K562 (cell line): ENCODE results near the gene SYT3. TPM values are rescaled to one million over a fixed set of nuclear protein-coding genes. Genes with fewer than 3 reads are reported as not detected.

Experiments
- ATAC-seq: fragments of 200-7000 bp; cut with Tn5 transposase; 3 replicates; pipeline ENCODE4 v1.9.1; 2020; ENCODE audit warnings: moderate library complexity
- BruUV-seq: library from RNA; stranded (reverse); fragments of 400-500 nt; replicated peaks from 2 replicates; lab custom pipeline; 2021; lab: Mats Ljungman, UMichigan
- CTCF ChIA-PET: fragments of 300-600 bp; formaldehyde crosslinking; extraction: SDS; loops from one replicate; lab custom pipeline; 2021; ENCODE audit warnings: low intra/inter-chr PET ratio; lab: Yijun Ruan, JAX
- POLR2A ChIA-PET: fragments of 300-600, 350-650 bp; sonication (Branson Sonifier 250); formaldehyde crosslinking; extraction: SDS; loops from one replicate; lab custom pipeline; 2021; ENCODE audit warnings: antibody characterized with exemption, inconsistent platforms; lab: Yijun Ruan, JAX
- DNase-seq, 4 experiments: peaks; one replicate each; pipeline versions ENCODE4 v3.0.0 to v3.0.0-alpha.2; 2011 to 2018; ENCODE audit warnings: low spot score in 3 of 4, mixed read lengths in 3 of 4; ENCODE audit errors: extremely low read depth in 1 of 4
- FAIRE-seq: peaks from 2 replicates; lab custom pipeline; 2011; peaks lifted over from hg19 to GRCh38; lab: Jason Lieb, UNC
- H2AFZ ChIP-seq: 2 replicates; pipeline ENCODE4 v1.6.0; 2011; ENCODE audit warnings: low read depth, low read length, control low read depth, inconsistent platforms
- H3K27ac ChIP-seq: fragments of 200-600 bp; 3 replicates; pipeline ENCODE4 v1.8.0; 2011; ENCODE audit warnings: low read depth, mild to moderate bottlenecking, control low read depth, inconsistent platforms, low read length, moderate library complexity, mixed read lengths; ENCODE audit errors: extremely low read depth
- H3K27me3 ChIP-seq, 2 experiments: fragments of 300-600 bp in 1 of 2; 2 replicates in 1 of 2; 3 replicates in 1 of 2; pipeline versions ENCODE4 v1.6.0 to v1.8.0; 2011; ENCODE audit warnings: inconsistent platforms in 2 of 2, low read length in 2 of 2, mild to moderate bottlenecking in 1 of 2, mixed read lengths in 1 of 2, moderate library complexity in 1 of 2; ENCODE audit not compliant: control insufficient read depth in 2 of 2, insufficient read depth in 2 of 2
- H3K36me3 ChIP-seq: fragments of 300-600 bp; 3 replicates; pipeline ENCODE4 v1.8.0; 2011; ENCODE audit warnings: mild to moderate bottlenecking, low read length, inconsistent platforms; ENCODE audit not compliant: control insufficient read depth, insufficient read depth
- H3K4me1 ChIP-seq, 2 experiments: fragments of 200-600 bp in 1 of 2; replicated peaks in 1 of 2; 2 replicates in 1 of 2; 3 replicates in 1 of 2; pipeline versions ENCODE4 v1.5.1 to v1.8.0; 2011; ENCODE audit warnings: inconsistent platforms in 2 of 2, low read length in 2 of 2, mild to moderate bottlenecking in 1 of 2, mixed read lengths in 1 of 2, moderate library complexity in 1 of 2; ENCODE audit not compliant: control insufficient read depth in 2 of 2, insufficient read depth in 2 of 2
- H3K4me2 ChIP-seq: 2 replicates; pipeline ENCODE4 v1.6.1; 2011; ENCODE audit warnings: low read length, control low read depth, inconsistent platforms, mixed read lengths; ENCODE audit not compliant: insufficient read depth
- H3K4me3 ChIP-seq: fragments of 200-600 bp; sonication (generic), shearing (Covaris generic); 2 replicates; pipeline ENCODE4 v1.5.1; 2016; ENCODE audit warnings: control low read depth, inconsistent platforms
- H3K79me2 ChIP-seq: fragments of 200-600 bp; 3 replicates; pipeline ENCODE4 v1.8.0; 2011; ENCODE audit warnings: low read length, inconsistent platforms; ENCODE audit not compliant: control insufficient read depth, insufficient read depth
- H3K9ac ChIP-seq, 2 experiments: 2 replicates each; pipeline versions ENCODE4 v1.6.0 to v1.6.1; 2011; ENCODE audit warnings: low read depth in 2 of 2, low read length in 2 of 2, control low read depth in 1 of 2, inconsistent platforms in 1 of 2, mild to moderate bottlenecking in 1 of 2, mixed read lengths in 1 of 2; ENCODE audit not compliant: insufficient read depth in 1 of 2
- H3K9me1 ChIP-seq: one replicate; pipeline ENCODE4 v1.6.0; 2011; ENCODE audit warnings: inconsistent platforms, mild to moderate bottlenecking, low read length, moderate library complexity; ENCODE audit not compliant: control insufficient read depth, insufficient read depth
- H3K9me3 ChIP-seq: replicated peaks from 2 replicates; pipeline ENCODE4 v1.5.1; 2011; ENCODE audit warnings: low read depth, low read length, inconsistent platforms; ENCODE audit not compliant: control insufficient read depth, insufficient read depth
- H4K20me1 ChIP-seq: replicated peaks from 2 replicates; pipeline ENCODE4 v1.6.1; 2011; ENCODE audit warnings: low read length, inconsistent platforms, mixed read lengths; ENCODE audit not compliant: control insufficient read depth, insufficient read depth
- ARID2 ChIP-seq: fragments of 450-650 bp; IDR thresholded peaks from 2 replicates; pipeline ENCODE4 v1.6.1; 2017; ENCODE audit warnings: antibody characterized with exemption, mild to moderate bottlenecking
- BCLAF1 ChIP-seq, 2 experiments: fragments of 450-650 bp in 1 of 2; IDR thresholded peaks; 2 replicates each; pipeline ENCODE4 v1.6.1; 2011 to 2017; ENCODE audit warnings: low read depth in 2 of 2, antibody characterized with exemption in 1 of 2, borderline replicate concordance in 1 of 2, low read length in 1 of 2, mild to moderate bottlenecking in 1 of 2, mixed read lengths in 1 of 2; ENCODE audit not compliant: control insufficient read depth in 1 of 2
- E2F8 ChIP-seq: fragments of 450-650 bp; IDR thresholded peaks from 2 replicates; pipeline ENCODE4 v1.7.1; 2018; ENCODE audit warnings: mild to moderate bottlenecking, low read depth; ENCODE audit not compliant: partially characterized antibody
- LCOR ChIP-seq: sonication (generic); formaldehyde crosslinking; IDR thresholded peaks from 2 replicates; pipeline ENCODE4 v1.8.0; 2022; ENCODE audit warnings: mild to moderate bottlenecking, missing genetic modification reagents
- PHB2 ChIP-seq: fragments of 450-650 bp; IDR thresholded peaks from 2 replicates; pipeline ENCODE4 v1.6.1; 2017; ENCODE audit warnings: low read depth
- PHTF2 ChIP-seq: fragments of 250-450 bp; sonication (Bioruptor Pico); IDR thresholded peaks from 2 replicates; pipeline ENCODE4 v1.5.0; 2021; ENCODE audit warnings: mild to moderate bottlenecking
- RAD51 ChIP-seq: fragments of 450-650 bp; IDR thresholded peaks from 2 replicates; pipeline ENCODE4 v1.7.1; 2016; ENCODE audit warnings: low read depth, mild to moderate bottlenecking, borderline replicate concordance
- ZNF384 ChIP-seq: IDR thresholded peaks from 2 replicates; pipeline ENCODE4 v1.6.1; 2012; ENCODE audit warnings: low read depth, low read length, improper control_type of control experiment
- ZNF444 ChIP-seq: fragments of 250-450 bp; sonication (Bioruptor Pico); IDR thresholded peaks from 2 replicates; pipeline ENCODE4 v1.4.0; 2020; ENCODE audit warnings: mild to moderate bottlenecking, moderate library complexity
- ZNF655 ChIP-seq: fragments of 250-450 bp; sonication (Bioruptor Pico); IDR thresholded peaks from 2 replicates; pipeline ENCODE4 v1.5.0; 2021
- WGBS: fragments of 100-300 bp; shearing (Covaris generic); methylation state at CpG from one replicate; pipeline ENCODE4 v1.1.6; 2016; ENCODE audit warnings: low coverage, mixed read lengths; ENCODE audit not compliant: insufficient coverage; ENCODE audit errors: missing lambda C conversion rate; 5-methylcytosine and 5-hydroxymethylcytosine counted together
- in situ Hi-C: fragments of 300-500 bp; cut with MboI; formaldehyde crosslinking; loops from 4 replicates; pipeline ENCODE4 v1.15.0; 2018; ENCODE audit warnings: inconsistent platforms, mixed read lengths
- intact Hi-C: fragments of 100-400 bp; cut with micrococcal nuclease; formaldehyde crosslinking; loops from 2 replicates; pipeline ENCODE4 v1.14.2; 2022
- polyA plus RNA-seq, 8 experiments: library from polyadenylated mRNA; depleted of rRNA in 4 of 8; stranded (reverse) in 5 of 8; unstranded in 3 of 8; fragments of >200 nt; fragmentation: Nextera tagmentation in 2 of 8; fragmentation: Illumina TruSeq in 1 of 8; extraction: Ambion mirVana in 2 of 8; extraction: Trizol in 1 of 8; gene quantifications; 2 replicates each; pipeline versions ENCODE4 v1.2.1 to v1.2.3, GENCODE V29; 2011 to 2014; ENCODE audit warnings: inconsistent platforms in 1 of 8, missing spikeins in 1 of 8
- total RNA-seq, 7 experiments: library from RNA; depleted of rRNA in 6 of 7; stranded (reverse); fragments of >200 nt in 6 of 7; fragmentation: Illumina TruSeq in 2 of 7; extraction: Trizol in 2 of 7; gene quantifications; 2 replicates each; pipeline versions ENCODE4 v1.2.1 to v1.2.3, GENCODE V29; 2011 to 2021; ENCODE audit warnings: low replicate concordance in 1 of 7

Gene SYT3
- total and polyA plus RNA-seq, 9 of the 15 experiments (the other 6 are each of a cell fraction or from before 2014, with no cell fraction given) = 0.36 to 2.0 (median 0.54) TPM; not detected in 2

- ChIA-PET CTCF (no interaction called here), POLR2A (no interaction called here)
- Histone ChIP-seq H3K4me1 (peaks cover 0 to 15% of the 10 kb centered on the region in 2 experiments; a peak in 2 of 5 replicates), H3K27me3 (no peaks in the 10 kb centered on the region), H3K4me2 (no peak overlapping the region), H3K27ac (no peak overlapping the region), H3K9me1 (no peaks in the 10 kb centered on the region), H3K4me3 (no peak overlapping the region), H3K79me2 (no peaks in the 10 kb centered on the region), H3K9me3 (no peaks in the 10 kb centered on the region), H2AFZ (no peak overlapping the region), H3K9ac (no peak overlapping the region), H4K20me1 (no peaks in the 10 kb centered on the region), H3K36me3 (no peaks in the 10 kb centered on the region)
- ATAC-seq (no peak), FAIRE-seq (no peak), DNase-seq (no peak)
- TF ChIP-seq BCLAF1 (IDR thresholded peaks at IDR 0.05; ENCODE audit: borderline replicate concordance in 1 of 2, control insufficient read depth in 1 of 2, low read depth in 2 of 2, low read length in 1 of 2) (no peak), LCOR (CRISPR knock-in tag) (no peak), RAD51 (no peak), PHTF2 (CRISPR knock-in tag) (no peak), ZNF384 (no peak), E2F8 (no peak), ZNF655 (CRISPR knock-in tag) (no peak), ARID2 (no peak), ZNF444 (CRISPR knock-in tag) (no peak), PHB2 (no peak)
- in situ Hi-C loops (no loop called here), intact Hi-C loops (no loop called here)
- BruUV-seq = no TSS peak
- WGBS = 67% methylated on average over 22 of the region's 44 CpGs
Observed at GRCh38 chr19:50624949-50625600, 14.6 kb downstream of the SYT3 start.
